Endodermal cell (in vitro differentiated cells): ENCODE measurements around the gene RTP2. TPM values are rescaled to one million over a fixed set of nuclear protein-coding genes. Genes with fewer than 3 reads are reported as not detected.

Source experiments
- DNase-seq: peaks from one replicate; pipeline ENCODE4 v3.0.0-alpha.2; 2017
- H3K27ac ChIP-seq: 2 replicates; pipeline ENCODE4 v1.5.1; 2013; ENCODE audit warnings: mild to moderate bottlenecking, low read depth, low read length, moderate library complexity
- H3K27me3 ChIP-seq: 2 replicates; pipeline ENCODE4 v1.6.1; 2013; ENCODE audit warnings: mild to moderate bottlenecking, low read length, moderate library complexity; ENCODE audit not compliant: insufficient read depth, control insufficient read depth, poor library complexity, severe bottlenecking
- H3K36me3 ChIP-seq: 2 replicates; pipeline ENCODE4 v1.7.0; 2013; ENCODE audit warnings: mild to moderate bottlenecking, low read length, moderate library complexity; ENCODE audit not compliant: control insufficient read depth, insufficient read depth
- H3K4me1 ChIP-seq: one replicate; pipeline ENCODE4 v1.7.0; 2013; ENCODE audit warnings: low read length; ENCODE audit not compliant: control insufficient read depth, insufficient read depth
- H3K4me3 ChIP-seq: 2 replicates; pipeline ENCODE4 v1.5.1; 2013; ENCODE audit warnings: mild to moderate bottlenecking, low read length, moderate library complexity
- H3K9ac ChIP-seq: 2 replicates; pipeline ENCODE4 v1.6.1; 2013; ENCODE audit warnings: mild to moderate bottlenecking, low read length, moderate library complexity; ENCODE audit not compliant: poor library complexity, severe bottlenecking; ENCODE audit errors: extremely low read depth
- H3K9me3 ChIP-seq: 2 replicates; pipeline ENCODE4 v1.6.1; 2013; ENCODE audit warnings: mild to moderate bottlenecking, low read length, moderate library complexity; ENCODE audit not compliant: control insufficient read depth
- H3K27ac Mint-ChIP-seq: 2 replicates; pipeline ENCODE4 v1.8.0; 2020; ENCODE audit warnings: mixed read lengths
- H3K27me3 Mint-ChIP-seq: 2 replicates; pipeline ENCODE4 v1.8.0; 2021; ENCODE audit warnings: mild to moderate bottlenecking, mixed read lengths; ENCODE audit not compliant: insufficient read depth
- H3K36me3 Mint-ChIP-seq: 2 replicates; pipeline ENCODE4 v1.8.0; 2020; ENCODE audit warnings: low read depth, mixed read lengths
- H3K4me1 Mint-ChIP-seq: 2 replicates; pipeline ENCODE4 v1.8.0; 2020; ENCODE audit warnings: mixed read lengths
- H3K4me3 Mint-ChIP-seq: 2 replicates; pipeline ENCODE4 v1.8.0; 2020; ENCODE audit warnings: mild to moderate bottlenecking, moderate library complexity, mixed read lengths
- H3K9me3 Mint-ChIP-seq: 2 replicates; pipeline ENCODE4 v1.8.0; 2020; ENCODE audit warnings: mild to moderate bottlenecking, mixed read lengths
- WGBS, 2 experiments: methylation state at CpG; one replicate each; pipeline versions ENCODE4 v1.1.5 to v1.1.7; 2013; ENCODE audit warnings: missing lambda C conversion rate in 2 of 2, mixed read lengths in 1 of 2; ENCODE audit not compliant: insufficient coverage in 1 of 2, insufficient read length in 1 of 2; 5-methylcytosine and 5-hydroxymethylcytosine counted together
- total RNA-seq, 2 donors: library from RNA; stranded (reverse); fragmentation: NEBNext Ultra II Directional in 1 of 2; extraction: Animal tissue kit (Norgen Biotek cat#: 25700) in 1 of 2; gene quantifications; 2 replicates in 1 of 2; 3 replicates in 1 of 2; pipeline ENCODE4 v1.2.1, GENCODE V29; 2021
- TF ChIP-seq, protein P1 (sequence below): fragments of 200-600 bp; sonication (generic); conservative IDR thresholded peaks from 2 replicates; pipeline ENCODE4 v1.5.0; 2021; ENCODE audit warnings: antibody characterized with exemption, mild to moderate bottlenecking

RTP2 gene
- total RNA-seq, 2 donors from 2014 or later: not detected

DNA sequence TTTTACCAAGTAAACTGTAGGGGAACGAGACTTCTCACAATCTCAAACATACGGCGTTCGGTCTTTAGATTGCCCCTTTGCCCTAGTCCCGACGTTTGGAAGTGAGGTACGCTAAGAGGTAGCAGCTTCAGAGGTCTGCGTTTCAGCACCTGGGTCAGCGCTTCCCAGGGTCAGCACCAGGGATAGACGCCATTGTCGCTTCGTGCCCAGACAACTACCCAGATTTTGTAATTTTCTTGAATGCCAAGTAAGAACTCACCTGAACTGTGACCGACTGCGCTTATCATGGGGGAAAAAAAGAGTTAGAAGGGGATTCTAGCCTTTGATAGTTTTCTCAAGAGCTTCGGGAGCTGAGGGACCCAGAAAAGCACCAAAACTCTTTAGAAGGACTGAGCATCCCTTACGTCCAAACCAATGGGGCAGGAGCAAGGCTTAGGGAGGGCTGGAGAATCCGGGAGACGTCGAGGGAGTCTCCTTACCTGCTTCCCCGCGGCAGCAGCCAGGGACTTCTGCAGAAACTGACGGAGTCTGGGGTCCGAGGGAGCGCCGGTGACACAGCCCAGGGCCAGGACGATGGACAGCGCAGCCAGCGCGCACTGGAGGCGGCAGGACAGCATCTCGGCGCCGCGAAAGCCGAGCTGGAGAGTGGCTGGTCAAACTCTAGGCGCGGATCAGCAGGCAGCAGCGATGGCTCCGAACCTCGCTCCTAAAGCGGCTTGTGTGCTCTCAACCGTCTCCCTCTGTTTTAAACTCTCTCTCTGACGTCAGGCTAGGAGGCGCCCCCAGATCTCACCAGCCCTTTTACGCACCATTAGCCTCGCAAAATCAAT, 32.5 kb downstream of the RTP2 start, which contains the start of gene SST:
SST (minus strand) TSS at position 720 of the 830 bp plus-strand sequence; CDS start at position 617, 103 bp downstream.
- no peaks in the 10 kb centered on the region for H3K9me3 Mint-ChIP-seq
- H3K27me3 Mint-ChIP-seq: peaks cover 49% of the 10 kb centered on the region

DNA sequence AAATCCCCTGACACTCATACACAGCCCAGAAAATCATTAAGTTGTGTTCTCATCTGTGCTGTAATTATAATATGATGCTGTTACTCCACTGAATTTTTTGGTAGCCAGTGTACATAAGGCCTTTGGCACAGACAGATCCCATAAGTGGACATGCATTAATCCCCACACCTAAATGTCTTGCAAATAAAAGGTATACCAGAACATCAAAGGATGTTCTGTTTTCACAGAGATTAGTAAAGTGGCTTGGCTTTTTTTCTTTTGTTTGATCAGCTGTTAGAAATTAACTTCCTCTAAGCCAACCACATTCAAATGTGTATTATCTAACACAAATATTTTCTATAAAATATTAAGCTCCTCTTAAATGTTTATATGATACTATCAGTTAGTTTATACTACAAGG, 34.8 kb downstream of the RTP2 start:
- Histone ChIP-seq H3K36me3 (no peaks in the 10 kb centered on the region), H3K9ac (no peak overlapping the region), H3K4me1 (no peaks in the 10 kb centered on the region), H3K4me3 (no peak overlapping the region), H3K9me3 (no peaks in the 10 kb centered on the region), H3K27me3 (peaks cover 37% of the 10 kb centered on the region), H3K27ac (no peak overlapping the region)
- Mint-ChIP-seq H3K4me3 (no peak overlapping the region), H3K27ac (no peak overlapping the region), H3K9me3 (no peaks in the 10 kb centered on the region), H3K36me3 (no peaks in the 10 kb centered on the region), H3K4me1 (peaks cover 10% of the 10 kb centered on the region), H3K27me3 (peaks cover 34% of the 10 kb centered on the region)
- TF ChIP-seq, protein P1, sequence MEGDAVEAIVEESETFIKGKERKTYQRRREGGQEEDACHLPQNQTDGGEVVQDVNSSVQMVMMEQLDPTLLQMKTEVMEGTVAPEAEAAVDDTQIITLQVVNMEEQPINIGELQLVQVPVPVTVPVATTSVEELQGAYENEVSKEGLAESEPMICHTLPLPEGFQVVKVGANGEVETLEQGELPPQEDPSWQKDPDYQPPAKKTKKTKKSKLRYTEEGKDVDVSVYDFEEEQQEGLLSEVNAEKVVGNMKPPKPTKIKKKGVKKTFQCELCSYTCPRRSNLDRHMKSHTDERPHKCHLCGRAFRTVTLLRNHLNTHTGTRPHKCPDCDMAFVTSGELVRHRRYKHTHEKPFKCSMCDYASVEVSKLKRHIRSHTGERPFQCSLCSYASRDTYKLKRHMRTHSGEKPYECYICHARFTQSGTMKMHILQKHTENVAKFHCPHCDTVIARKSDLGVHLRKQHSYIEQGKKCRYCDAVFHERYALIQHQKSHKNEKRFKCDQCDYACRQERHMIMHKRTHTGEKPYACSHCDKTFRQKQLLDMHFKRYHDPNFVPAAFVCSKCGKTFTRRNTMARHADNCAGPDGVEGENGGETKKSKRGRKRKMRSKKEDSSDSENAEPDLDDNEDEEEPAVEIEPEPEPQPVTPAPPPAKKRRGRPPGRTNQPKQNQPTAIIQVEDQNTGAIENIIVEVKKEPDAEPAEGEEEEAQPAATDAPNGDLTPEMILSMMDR: no peak
- DNase-seq: no peak

More for the DNA sequence above, 32.5 kb downstream of the RTP2 start, which contains the start of gene SST:
- peak; percentile 95 for DNase-seq
- TF ChIP-seq, protein P1: no peak
- no peak within 1 kb of the TSS for H3K27ac Mint-ChIP-seq
- H3K4me1 Mint-ChIP-seq: peaks cover 10% of the 10 kb centered on the region
- no peaks in the 10 kb centered on the region for H3K9me3 ChIP-seq
- H3K4me3 ChIP-seq: peak within 1 kb of the TSS; percentile 73
- no peak within 1 kb of the TSS for H3K9ac ChIP-seq
- no peaks in the 10 kb centered on the region for H3K36me3 ChIP-seq
- no peaks in the 10 kb centered on the region for H3K4me1 ChIP-seq
- H3K36me3 Mint-ChIP-seq: no peaks in the 10 kb centered on the region
- H3K27ac ChIP-seq: no peak within 1 kb of the TSS
- 9 to 15% methylated on average over 28 to 46 of the region's 46 CpGs for WGBS, 2 experiments
- peaks cover 55% of the 10 kb centered on the region for H3K27me3 ChIP-seq
- peak within 1 kb of the TSS; percentile 14 for H3K4me3 Mint-ChIP-seq

DNA sequence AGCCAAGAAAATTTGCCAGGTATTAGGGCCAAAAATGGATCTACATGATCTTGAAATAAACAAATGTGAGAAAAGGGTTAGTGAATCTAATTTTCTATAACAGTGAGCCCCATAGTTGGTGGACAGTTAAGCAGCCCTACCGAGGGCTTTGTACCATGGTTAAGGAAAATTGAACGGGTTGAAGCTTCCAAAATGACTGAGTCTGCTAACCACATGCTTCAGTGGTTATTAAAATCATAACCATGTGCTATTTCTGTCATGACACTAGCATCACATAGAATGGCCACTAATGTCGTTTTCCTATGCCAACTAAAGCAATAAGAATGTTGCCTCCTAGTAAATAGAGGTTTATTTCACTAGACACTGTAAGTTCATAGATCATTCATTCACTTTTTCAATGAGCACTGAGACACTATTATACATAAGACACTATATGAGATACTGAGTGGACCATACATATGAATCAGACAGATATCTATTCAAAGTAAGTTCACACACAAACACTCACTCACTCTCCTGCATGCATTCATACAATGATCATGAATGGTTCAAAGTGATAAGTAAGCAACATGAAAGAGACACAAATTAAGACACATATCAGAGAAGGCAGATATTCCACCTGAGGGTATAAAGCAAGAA, 36.5 kb downstream of the RTP2 start:
- no peak for DNase-seq
- Histone ChIP-seq H3K27me3 (peaks cover 20% of the 10 kb centered on the region), H3K4me1 (no peaks in the 10 kb centered on the region), H3K4me3 (no peak overlapping the region), H3K27ac (no peak overlapping the region), H3K36me3 (no peaks in the 10 kb centered on the region), H3K9ac (no peak overlapping the region), H3K9me3 (no peaks in the 10 kb centered on the region)
- no peaks in the 10 kb centered on the region for H3K36me3 Mint-ChIP-seq
- 85 to 96% methylated on average over 3 of the region's 3 CpGs for WGBS, 2 experiments
- TF ChIP-seq, protein P1: no peak
- no peak overlapping the region for H3K4me3 Mint-ChIP-seq
- peaks cover 17% of the 10 kb centered on the region for H3K27me3 Mint-ChIP-seq
- peaks cover 10% of the 10 kb centered on the region for H3K4me1 Mint-ChIP-seq
- H3K27ac Mint-ChIP-seq: no peak overlapping the region
- no peaks in the 10 kb centered on the region for H3K9me3 Mint-ChIP-seq
